HL-60/S4 treated with phorbol 12-myristate 13-acetate at 8.2 ng/mL for 4 days and 3 days (cell line): Measurements from ENCODE around the gene TRAPPC10.
"Not testable (repeated sequence)": the region's sequence is repeated elsewhere in the genome, so short reads cannot be mapped to it uniquely, and the experiment has no call there.

Experiments
- in situ Hi-C: fragments of 300-500 bp; cut with MboI; formaldehyde crosslinking; loops from 2 replicates; pipeline ENCODE4 v1.15.0; 2022; ENCODE audit warnings: low sequenced_read_pairs

TRAPPC10 gene

DNA sequence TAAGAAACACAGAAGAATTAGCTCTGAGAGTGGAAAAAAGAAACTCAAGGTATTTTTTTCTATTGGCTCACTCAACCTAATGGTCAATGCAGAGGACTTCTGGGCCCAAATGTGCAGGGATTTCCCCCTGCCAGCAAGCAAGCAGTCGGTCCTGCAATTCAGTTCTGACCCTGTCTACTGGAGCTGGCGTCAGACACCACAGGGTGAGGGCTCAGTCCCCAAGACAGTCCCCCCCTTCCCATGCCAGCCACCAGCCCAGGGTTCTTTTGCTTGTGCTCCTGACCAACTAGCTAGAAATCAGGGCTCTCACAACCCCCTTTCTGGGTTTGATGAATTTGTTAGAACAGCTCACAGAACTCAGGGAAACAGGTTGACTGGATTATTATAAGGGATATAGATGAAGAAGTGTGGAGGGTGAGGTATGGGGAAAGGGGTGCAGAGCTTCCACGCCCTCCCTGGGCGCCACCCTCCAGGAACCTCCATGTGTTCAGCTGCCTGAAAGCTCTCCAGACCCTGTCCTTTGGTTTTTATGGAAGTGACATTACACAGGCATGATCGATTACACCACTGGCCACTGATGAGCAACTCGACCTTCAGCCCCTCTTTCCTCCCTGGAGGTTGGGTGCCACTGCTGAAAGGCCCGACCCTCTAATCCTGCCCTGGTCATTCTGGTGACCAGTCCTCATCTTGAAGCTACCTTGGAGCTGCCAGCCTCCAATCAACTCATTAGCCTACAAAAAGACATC lies 72.6 kb downstream of the TRAPPC10 start:
- in situ Hi-C loops, result no loop called here

DNA sequence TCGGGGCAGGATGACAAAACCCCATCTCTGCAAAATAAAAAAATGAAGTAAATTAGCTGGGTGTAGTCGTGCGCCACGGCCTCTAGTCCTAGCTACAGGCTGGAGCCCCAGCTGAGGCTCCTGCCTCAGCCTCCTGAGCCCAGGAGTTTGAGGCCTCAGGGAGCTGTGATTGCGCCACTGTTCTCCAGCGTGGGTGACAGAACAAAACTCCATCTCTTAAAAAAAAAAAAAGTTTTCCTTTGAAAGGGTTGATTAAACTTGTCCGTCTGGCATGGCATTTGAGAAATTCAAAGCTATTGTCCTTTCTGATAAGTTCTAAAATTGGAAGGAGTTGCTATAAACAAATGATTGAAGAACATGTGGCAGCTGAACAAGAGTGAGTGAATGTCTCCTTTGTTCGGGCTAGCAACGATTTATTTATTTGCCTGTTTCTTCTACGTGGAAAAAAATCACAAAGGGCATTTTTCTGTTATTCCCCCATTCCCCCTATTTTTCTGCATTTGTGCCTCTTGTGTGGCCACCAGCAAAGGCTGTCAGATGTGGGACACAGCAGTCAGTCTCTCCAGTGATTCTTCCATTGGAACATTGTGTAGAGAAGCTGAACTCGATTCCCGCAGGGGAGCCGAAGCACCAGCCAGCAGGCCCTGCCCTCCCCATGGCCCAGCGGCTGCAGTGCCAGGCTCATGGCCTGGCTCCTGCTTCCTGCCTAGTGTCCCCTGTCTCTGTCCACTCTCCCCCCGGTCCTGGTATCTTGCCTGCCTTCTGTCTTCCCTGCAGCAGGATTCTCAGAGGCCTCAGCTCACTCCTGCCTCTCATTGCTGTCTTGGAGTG lies 73.6 kb downstream of the TRAPPC10 start:
- in situ Hi-C loops, result no loop called here

DNA sequence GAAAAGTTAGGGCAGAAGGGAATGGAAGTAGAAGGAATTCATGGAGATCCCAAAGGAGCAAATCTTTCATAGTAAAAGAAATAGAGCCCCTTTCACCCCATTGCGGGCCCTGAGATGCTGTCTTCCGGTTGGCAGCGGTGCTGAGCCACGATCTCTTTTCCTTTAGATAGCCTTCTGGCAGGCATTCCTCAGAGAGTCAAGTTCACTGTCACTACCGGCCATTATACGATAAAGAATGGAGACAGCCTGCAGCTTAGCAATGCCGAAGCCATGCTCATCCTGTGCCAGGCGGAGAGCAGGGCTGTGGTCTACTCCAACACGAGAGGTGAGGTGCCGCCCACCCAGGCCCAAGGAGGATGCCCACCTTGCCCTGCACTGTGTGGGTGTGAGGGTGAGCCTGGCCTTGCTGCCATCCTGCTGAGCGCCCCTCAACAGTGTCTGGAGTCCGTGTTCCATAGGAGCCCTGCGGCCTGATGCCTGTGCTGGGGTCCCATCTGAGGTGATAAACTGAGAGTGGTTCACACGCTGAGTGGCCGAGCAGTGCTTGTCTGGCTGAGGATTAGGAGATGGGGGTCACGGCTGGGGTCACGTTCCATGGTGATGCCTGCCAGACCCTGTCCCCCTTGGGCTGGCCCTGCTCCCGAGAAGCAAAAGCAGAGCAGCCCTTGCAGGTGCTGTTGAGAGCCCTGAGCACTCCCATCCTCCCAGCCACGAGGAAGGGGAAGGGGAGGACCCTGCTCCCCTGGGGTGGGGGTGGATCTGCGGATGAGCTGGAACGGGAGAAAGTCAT lies 74.7 kb downstream of the TRAPPC10 start:
- in situ Hi-C loops, result no loop called here

DNA sequence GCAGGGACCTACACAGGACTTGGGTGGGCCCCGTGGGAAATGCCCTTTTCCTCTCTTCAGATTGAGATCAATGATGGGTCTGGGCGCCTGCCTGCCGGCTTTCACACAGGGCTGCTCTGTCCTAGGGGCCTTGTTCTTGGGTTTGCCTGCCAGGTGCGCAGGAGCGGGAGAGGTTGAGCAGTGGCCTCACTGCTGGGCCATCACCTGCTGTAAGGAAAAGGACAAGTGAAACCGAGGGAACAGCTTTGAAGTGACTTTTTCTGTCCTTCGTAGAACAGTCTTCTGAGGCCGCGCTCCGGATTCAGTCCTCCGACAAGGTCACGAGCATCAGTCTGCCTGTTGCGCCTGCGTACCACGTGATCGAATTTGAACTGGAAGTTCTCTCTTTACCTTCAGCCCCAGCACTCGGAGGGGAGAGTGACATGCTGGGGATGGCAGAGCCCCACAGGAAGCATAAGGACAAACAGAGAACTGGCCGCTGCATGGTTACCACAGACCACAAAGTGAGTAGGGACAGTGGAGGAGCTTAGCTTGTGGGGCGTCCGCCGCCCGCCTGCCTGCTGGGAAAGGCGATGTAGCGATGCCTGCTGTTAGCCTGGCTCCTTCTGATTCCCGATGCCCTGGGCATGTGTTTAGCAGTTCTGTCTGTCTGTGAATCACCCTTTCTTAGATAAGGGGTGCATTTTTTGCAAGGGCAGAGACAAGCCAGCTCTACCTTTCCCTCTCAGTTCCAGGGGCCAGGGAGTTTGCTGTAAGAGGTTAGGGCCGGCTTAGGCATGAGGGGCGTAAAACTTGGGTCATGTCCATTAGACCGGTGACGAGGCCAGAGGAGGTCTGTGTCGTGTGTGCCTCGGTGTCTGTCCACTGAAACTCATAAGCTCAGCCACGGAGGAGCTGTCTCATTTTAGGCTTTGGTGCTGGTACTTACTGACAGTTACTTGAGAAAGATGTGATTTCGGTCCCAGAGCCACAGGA lies 75.6 kb downstream of the TRAPPC10 start:
- in situ Hi-C loops, result no loop called here

DNA sequence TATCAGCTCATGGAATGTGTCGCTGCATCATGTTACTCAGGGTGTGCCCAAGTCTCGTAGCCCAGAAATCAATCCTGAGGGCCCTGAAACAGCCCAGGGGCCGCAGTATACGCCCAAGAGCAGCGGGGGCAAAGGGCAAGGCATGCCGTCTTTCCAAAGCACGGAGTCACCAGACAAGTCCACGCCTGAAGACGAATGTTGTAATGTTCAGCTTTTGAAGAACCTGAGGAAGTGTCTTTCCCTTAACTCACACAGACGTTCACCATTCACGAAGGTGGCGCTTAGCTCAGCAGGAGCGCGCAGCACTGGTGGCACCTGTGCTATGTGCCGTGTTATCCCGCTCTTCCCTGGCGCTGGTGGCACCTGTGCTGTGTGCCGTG lies 76.3 kb downstream of the TRAPPC10 start:
- in situ Hi-C loops, result no loop called here

DNA sequence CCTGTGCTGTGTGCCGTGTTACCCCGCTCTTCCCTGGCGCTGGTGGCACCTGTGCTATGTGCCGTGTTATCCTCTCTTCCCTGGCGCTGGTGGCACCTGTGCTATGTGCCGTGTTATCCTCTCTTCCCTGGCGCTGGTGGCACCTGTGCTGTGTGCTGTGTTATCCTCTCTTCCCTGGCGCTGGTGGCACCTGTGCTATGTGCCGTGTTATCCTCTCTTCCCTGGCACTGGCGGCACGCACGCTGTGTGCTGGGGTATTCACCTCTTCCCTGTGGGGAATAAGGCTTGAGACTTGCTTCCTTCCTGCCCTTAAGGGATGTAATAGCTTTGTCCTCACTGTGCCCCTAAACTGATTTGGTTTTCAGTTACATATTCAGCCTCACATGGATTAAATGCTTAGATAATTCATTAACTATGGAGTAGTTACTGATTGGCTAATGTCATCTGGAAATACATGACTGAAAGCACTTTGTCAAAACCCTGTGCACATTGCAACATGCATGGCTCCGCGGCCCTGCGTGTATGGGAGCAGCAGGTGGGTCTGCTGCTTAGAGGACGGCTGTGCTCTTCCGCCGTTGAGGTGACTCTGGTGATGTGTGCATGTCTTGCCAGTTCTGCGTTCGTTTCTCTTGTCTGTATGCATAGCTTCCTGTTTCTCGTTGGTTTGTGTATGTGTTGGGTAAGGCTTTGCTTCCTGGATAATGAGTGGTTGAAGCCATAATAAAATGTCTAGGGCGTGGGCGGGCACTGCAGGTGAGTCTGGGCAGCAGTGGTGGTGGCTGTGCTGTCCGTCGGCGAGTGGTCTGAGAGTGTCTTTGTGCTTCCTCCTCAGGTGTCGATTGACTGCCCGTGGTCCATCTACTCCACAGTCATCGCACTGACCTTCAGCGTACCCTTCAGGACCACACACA lies 77.1 kb downstream of the TRAPPC10 start:
- in situ Hi-C loops, result no loop called here

DNA sequence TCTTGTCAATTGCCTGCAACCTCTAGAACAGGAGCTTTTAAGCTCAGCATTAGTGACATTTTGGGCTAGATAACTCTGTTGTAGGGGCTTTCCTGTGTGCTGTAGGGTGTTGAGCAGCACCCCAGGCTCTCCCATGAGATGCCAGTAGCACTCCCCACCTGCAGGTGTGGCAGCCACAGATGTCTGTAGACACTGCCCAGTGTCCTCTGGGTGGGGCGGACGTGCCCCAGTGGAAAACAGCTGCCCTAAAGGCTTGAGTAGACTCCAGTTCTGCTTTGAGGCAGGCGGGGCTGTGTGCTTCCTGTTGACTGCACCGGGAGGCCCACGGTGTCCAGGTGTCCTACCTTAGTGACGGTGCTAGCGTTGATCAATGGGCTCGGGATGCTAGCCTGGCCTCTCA lies 78.2 kb downstream of the TRAPPC10 start:
- in situ Hi-C loops, result no loop called here

DNA sequence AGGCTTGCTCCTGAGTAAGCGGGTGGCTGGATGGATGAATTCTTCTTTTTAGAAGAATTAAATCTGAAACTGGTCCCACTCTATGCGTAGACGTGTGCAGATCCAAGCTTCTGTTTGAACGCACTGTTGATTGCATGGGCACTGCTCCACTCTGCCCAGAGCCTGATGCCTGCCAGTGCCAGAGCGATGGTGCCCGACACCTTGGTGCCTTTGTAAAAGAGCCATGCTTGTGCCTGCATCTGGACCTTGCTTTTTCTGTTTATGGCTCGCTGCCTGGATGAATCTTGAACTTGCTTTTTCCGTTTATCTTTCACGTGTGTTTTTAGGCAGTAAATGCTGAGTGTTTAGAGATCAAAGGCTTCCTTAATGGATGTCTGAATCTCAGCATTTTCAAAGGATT lies 80.1 kb downstream of the TRAPPC10 start:
- in situ Hi-C loops, result no loop called here

DNA sequence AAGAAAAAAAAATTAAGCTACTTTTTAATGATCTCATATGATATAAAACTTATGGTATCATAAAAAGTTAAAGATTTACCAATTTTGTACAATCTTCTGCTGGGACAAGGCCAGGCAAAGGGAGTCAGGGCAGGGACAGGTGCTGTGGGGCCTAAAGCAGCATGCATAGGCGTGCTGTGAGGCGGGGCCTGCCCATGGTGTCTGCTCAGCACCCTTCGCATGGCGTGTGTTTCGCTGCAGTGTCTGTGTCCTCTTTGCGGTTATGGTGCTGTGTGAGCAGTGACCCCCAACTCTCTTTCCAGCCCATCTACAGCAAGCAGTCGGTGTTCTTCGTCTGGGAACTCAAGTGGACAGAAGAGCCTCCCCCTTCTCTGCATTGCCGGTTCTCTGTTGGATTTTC lies 81.7 kb downstream of the TRAPPC10 start:
- in situ Hi-C loops, result no loop called here

DNA sequence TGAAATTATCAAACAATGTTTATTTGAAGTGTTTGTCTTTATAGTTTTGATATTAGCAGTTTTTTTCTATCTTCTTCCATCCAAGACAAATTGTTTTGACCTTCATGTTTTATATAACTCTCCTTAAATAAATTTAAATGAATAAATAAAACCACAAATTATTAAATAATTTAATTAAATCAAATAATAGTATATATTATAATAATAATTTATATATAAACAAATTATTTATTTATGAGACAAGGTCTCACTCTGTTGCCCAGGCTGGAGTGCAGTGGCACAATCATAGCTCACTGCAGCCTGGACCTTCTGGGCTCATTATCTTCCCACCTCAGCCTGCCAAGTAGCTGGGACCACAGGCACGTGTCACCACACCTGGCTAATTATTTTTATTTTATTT lies 82.7 kb downstream of the TRAPPC10 start:
- in situ Hi-C loops, result no loop called here

DNA sequence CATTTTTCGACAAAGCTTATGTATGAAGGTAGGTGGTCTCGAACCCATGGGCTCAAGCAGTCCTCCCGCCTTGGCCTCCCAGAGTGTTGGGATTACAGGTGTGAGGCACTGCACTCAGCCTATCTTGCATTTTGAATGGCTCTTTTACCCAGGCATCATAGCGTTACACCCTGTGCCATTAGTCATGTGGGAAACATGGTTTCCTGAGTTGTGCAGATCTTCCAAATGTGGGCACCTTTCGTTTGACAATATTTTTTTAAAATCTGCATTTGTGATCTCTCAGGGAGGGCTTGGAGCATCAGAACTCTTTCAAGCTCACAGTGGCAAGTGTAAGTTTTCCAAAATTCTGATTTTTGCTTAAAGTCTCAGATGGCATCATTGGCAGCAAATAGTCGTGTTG lies 86.4 kb downstream of the TRAPPC10 start:
- in situ Hi-C loops, result not testable (repeated sequence)

DNA sequence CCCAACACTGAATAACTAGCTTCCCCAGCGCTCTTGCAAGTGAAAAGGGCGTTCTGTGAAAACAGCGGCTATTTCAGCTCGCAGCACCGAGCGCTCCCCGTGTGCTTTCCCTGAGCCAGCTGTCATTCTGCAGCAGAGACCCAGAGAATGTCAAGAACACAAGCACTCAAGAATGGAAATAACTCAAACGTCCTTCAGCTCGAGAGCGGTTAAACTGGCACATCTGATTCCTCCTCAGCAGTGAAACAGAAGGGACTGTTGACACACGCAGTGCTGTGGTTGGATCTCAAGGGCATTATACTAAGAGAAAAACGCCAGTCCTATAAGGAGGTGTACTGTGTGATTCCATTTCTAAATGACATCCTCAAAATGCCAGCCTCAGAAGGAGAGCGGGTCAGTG lies 86.9 kb downstream of the TRAPPC10 start:
- in situ Hi-C loops, result not testable (repeated sequence)

DNA sequence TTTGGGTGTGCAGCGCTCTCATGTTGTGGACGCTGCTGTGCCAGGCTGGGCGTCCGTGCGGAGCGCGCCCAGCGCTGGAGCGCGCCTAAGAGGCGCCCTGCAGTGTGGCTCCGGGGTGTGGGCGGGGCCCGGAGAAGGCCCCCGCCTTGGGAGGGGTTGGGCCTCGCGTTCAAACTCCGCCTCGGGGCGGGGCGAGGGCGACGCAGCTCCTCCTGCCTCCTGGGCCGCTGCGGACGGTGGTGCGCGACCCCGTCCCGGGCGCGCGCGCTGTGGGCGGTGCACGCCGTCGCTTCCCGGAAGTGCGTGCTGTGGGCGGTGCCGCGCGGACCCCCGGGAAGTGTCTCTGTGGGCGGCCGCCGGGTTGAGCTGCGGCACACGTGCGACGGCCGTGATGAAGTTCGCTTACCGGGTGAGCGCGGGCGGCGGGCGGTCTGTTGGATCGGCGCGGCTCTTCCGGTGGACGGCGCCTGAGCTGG lies 95.0 kb downstream of the TRAPPC10 start, which contains the start of gene PWP2:
Gene PWP2 (plus strand): TSS at position 374 of the 476 bp plus-strand sequence. CDS start 18 bp downstream, at position 392.
- in situ Hi-C loops, result not testable (repeated sequence)

DNA sequence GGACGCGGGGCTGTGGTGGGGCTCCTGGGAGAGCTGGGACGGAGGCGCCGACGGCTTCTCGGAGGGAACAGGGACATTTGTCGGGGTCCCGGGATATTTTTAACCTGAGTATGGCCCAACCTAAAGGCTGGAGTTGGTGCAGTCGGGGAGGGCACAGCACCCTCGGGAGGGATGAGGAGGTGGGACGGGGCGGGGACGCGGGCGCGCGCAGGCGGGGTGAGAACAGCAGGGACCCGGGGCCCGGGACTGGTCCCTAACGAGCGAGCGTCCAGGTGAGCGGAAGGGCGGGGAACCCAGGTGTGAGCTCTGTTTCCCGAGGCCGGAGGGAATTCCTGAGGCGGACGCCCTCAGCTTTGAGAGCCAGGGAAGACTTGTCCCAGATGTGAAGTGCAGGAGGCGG lies 95.5 kb downstream of the TRAPPC10 start:
- in situ Hi-C loops, result not testable (repeated sequence)

DNA sequence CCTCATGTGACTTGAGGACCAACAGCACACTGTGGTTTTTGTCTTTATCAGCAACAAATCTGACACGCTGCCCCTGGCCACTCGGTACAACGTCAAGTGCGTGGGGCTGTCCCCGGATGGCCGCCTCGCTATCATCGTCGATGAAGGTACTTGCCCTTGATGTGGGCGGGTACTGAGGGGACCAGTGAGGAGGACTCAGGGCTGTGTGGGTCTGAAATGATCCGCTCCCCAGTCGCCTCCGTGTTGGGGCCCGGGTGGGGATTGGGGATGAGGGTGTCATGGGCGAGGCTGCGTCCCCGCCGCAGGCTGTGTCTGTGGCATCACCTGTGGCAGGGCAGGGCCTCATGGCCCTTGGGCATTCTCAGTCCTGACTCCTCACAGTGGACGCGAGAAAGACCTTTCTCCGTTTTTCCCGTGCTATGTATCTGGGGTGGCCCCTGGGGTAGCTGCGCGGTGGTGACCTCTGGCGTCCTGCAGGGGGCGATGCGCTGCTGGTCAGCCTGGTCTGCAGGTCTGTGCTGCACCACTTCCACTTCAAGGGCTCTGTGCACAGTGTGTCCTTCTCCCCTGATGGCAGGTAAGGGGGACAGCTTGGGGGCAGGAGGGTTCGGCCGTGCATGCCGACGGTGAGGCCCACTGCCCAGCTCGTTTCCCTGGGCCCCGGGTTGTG lies 101.7 kb downstream of the TRAPPC10 start:
- in situ Hi-C loops, result not testable (repeated sequence)

DNA sequence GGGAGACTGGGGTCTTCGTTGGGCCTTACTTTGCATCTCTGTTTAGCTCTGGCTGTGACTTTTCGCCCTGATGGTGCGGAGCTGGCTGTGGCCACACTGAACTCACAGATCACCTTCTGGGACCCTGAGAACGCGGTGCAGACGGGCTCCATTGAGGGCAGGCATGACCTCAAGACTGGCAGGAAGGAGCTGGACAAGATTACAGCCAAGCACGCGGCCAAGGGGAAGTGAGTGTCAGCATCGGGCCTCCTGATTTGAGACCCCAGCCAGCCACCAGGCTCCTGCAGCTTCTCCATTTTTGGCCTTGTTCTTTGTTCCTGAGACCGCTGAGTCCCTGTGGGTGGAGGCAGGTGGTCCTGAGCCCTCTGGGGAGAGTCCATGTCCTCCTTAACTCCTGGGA lies 110.0 kb downstream of the TRAPPC10 start:
- in situ Hi-C loops, result not testable (repeated sequence)

DNA sequence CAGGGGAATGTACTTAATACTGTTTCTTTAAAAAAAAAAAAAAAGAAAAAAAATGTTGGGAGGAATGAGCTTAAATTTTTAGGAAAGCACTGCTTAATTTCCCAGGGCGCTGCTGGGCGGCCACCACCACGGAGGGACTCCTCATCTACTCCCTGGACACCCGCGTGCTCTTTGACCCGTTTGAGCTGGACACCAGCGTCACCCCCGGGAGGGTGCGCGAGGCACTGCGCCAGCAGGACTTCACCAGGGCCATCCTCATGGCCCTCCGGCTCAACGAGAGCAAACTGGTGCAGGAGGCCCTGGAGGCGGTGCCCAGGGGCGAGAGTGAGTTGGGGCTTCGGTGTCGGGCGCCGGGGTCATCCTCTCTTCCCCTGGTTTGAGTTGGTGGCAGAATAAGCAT lies 115.7 kb downstream of the TRAPPC10 start:
- in situ Hi-C loops, result not testable (repeated sequence)

DNA sequence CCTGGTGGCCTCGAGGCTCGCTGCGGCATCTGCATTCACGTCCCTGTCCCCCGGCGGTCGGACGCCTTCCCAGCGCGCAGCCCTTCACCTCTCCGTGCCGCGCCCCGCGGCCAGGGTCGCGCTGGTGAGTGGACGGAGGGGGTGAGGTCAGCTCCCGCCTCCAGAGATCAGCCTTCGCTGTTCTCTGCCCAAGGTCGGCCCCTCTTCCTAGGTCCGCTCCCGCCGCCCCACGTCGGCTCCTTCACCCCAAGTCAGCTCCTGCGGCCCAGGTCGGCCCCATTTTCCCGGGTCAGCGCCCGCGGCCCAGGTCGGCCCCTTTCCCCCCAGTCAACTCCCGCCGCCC lies 121.6 kb downstream of the TRAPPC10 start:
- in situ Hi-C loops, result not testable (repeated sequence)

DNA sequence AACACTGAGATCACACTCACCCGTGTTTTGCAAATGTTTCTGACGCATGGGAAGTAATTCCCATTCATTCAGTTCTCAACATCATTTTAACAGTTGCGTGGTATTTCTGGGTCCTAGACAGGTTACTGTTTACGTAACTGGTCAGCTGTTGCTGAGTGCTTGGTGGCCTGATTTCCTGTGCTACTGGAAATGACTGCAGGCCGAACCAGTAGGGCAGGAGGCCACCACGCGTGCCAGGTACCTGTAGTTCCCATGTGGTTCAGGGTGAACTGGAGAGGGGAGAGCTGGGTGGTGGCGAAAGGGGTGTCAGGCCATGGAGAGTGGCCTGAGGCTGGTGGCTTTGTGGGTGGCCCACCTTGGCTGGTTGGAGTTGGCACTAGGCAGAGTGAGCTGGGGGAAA lies 122.6 kb downstream of the TRAPPC10 start:
- in situ Hi-C loops, result not testable (repeated sequence)
